Left lobe of liver (tissue), 2 donors: ENCODE measurements around the gene LMBRD2. TPM values are rescaled to one million over a fixed set of nuclear protein-coding genes. Genes with fewer than 3 reads are reported as not detected.
"Not testable (repeated sequence)": the region's sequence is repeated elsewhere in the genome, so short reads cannot be mapped to it uniquely, and the experiment has no call there.

Experiments used
- ATAC-seq: fragments of 200-7000 bp; cut with Tn5 transposase; one replicate; pipeline ENCODE4 v1.9.1; 2020; ENCODE audit warnings: mild to moderate bottlenecking, moderate library complexity
- DNase-seq: peaks from one replicate; pipeline ENCODE4 v3.0.0-alpha.2; 2020; ENCODE audit warnings: low spot score
- total RNA-seq: library from RNA; stranded (reverse); gene quantifications from one replicate; pipeline ENCODE4 v1.2.1, GENCODE V29; 2021
- donor health status: DM: no; HTN: no; CAD: no; lungs with moderate emphysema.
- donor health status: DM: no; HTN: yes; CAD: no.

LMBRD2 gene
- total RNA-seq: 8.9 TPM

- ATAC-seq (peak; percentile 98), DNase-seq (peak; percentile 99)
Measured at GRCh38 chr5:36151434-36152323, at the start of gene LMBRD2, which contains the start of gene SKP2. TSS of gene LMBRD2 (minus strand) at chr5:36151887. CDS start at chr5:36143349, 8,538 bp downstream. TSS of gene SKP2 (plus strand) at chr5:36152111. CDS start at chr5:36152263, 152 bp downstream.

GRCh38 chr5:36200513-36200912, 48.8 kb upstream of the LMBRD2 start:
- no peak for DNase-seq
- ATAC-seq: no peak

- DNase-seq (no peak), ATAC-seq (no peak)
Measured at GRCh38 chr5:36199620-36200019, 47.9 kb upstream of the LMBRD2 start.

- not testable (repeated sequence) for ATAC-seq, DNase-seq
Measured at GRCh38 chr5:36198783-36199182, 47.1 kb upstream of the LMBRD2 start.

- no peak for ATAC-seq
- no peak for DNase-seq
Measured at GRCh38 chr5:36198281-36198680, 46.6 kb upstream of the LMBRD2 start.

- DNase-seq (no peak), ATAC-seq (peak; percentile 54)
Measured at GRCh38 chr5:36193746-36194145, 42.1 kb upstream of the LMBRD2 start.

GRCh38 chr5:36184408-36184807, 32.7 kb upstream of the LMBRD2 start:
- not testable (repeated sequence) for ATAC-seq, DNase-seq

GRCh38 chr5:36181774-36182173, 30.1 kb upstream of the LMBRD2 start:
- no peak for ATAC-seq
- DNase-seq: no peak

GRCh38 chr5:36180556-36181350, 29.1 kb upstream of the LMBRD2 start:
- ATAC-seq (peak; percentile 74), DNase-seq (no peak)

- no peak for ATAC-seq
- no peak for DNase-seq
Measured at GRCh38 chr5:36179950-36180349, 28.3 kb upstream of the LMBRD2 start.

GRCh38 chr5:36178524-36178890, 26.8 kb upstream of the LMBRD2 start:
- no peak for DNase-seq
- ATAC-seq: no peak

- no peak for DNase-seq
- peak; percentile 79 for ATAC-seq
Measured at GRCh38 chr5:36177715-36178523, 26.2 kb upstream of the LMBRD2 start.

- ATAC-seq (no peak), DNase-seq (no peak)
Measured at GRCh38 chr5:36177154-36177553, 25.5 kb upstream of the LMBRD2 start.

- DNase-seq (no peak), ATAC-seq (no peak)
Measured at GRCh38 chr5:36175043-36175442, 23.4 kb upstream of the LMBRD2 start.

GRCh38 chr5:36174119-36174518, 22.4 kb upstream of the LMBRD2 start:
- ATAC-seq (peak; percentile 68), DNase-seq (no peak)

- DNase-seq: no peak
- no peak for ATAC-seq
Measured at GRCh38 chr5:36173426-36173825, 21.7 kb upstream of the LMBRD2 start.

- DNase-seq (no peak), ATAC-seq (no peak)
Measured at GRCh38 chr5:36172599-36172998, 20.9 kb upstream of the LMBRD2 start.

- ATAC-seq: peak; percentile 75
Measured at GRCh38 chr5:36170832-36171424, 19.2 kb upstream of the LMBRD2 start.

GRCh38 chr5:36168737-36169136, 17.1 kb upstream of the LMBRD2 start:
- ATAC-seq (no peak), DNase-seq (no peak)

More at GRCh38 chr5:36170832-36171424, 19.2 kb upstream of the LMBRD2 start:
- DNase-seq: no peak

- DNase-seq (no peak), ATAC-seq (no peak)
Measured at GRCh38 chr5:36164461-36164860, 12.8 kb upstream of the LMBRD2 start.
